ENCODE results near the gene CDK15. TPM values are rescaled to one million over a fixed set of nuclear protein-coding genes. Genes with fewer than 3 reads are reported as not detected.

The CDK15 gene
- total RNA-seq, 6 experiments from 2014 or later = not detected

DNA sequence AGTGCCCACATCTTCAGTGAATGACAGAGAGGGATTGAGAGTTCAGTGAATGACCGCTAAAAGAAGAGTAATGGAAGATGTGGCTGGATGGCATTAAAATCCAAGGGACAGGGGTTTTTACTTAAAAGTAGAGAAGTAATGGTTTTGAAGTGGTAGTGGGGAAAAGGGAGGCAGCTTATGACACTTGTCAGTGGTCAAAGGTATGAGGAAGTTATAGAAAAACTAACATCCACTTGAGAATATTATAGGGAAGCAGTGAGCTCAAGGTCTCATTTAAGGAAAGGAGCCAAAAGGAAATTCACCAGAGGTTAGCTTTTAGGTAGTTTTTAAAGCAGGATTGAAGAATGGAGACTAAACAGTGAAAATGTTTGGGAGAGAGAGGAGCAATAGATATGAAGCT is 24.3 kb downstream of the CDK15 start:
- H3K4me3 ChIP-seq = no peak overlapping the region
- H3K9me3 ChIP-seq = no peaks in the 10 kb centered on the region
- no peaks in the 10 kb centered on the region for H3K4me1 ChIP-seq
- H3K36me3 ChIP-seq = no peaks in the 10 kb centered on the region
- TF ChIP-seq POLR2A (IDR thresholded peaks at IDR 0.05) (no peak), CTCF (IDR thresholded peaks at IDR 0.05) (no peak)
- intact Hi-C loops (cut with DNase I) = no loop called here
- no peak for DNase-seq
- H3K27me3 ChIP-seq = no peaks in the 10 kb centered on the region
- ATAC-seq = no peak
- no peak overlapping the region for H3K27ac ChIP-seq
- WGBS (ENCODE audit: insufficient coverage, low coverage, low lambda C conversion rate, missing lambda C conversion rate) = 86% methylated on average over 1 of the region's 1 CpG

GRCh38 chr2:201831469-201831868 is 25.1 kb downstream of the CDK15 start:
- intact Hi-C loops (cut with DNase I) = no loop called here
- no peaks in the 10 kb centered on the region for H3K27me3 ChIP-seq
- TF ChIP-seq CTCF (IDR thresholded peaks at IDR 0.05) (no peak), POLR2A (IDR thresholded peaks at IDR 0.05) (no peak)
- no peak for DNase-seq
- no peaks in the 10 kb centered on the region for H3K36me3 ChIP-seq
- WGBS (ENCODE audit: insufficient coverage, low coverage, low lambda C conversion rate, missing lambda C conversion rate) = 40% methylated on average over 2 of the region's 2 CpGs
- H3K4me3 ChIP-seq = no peak overlapping the region
- no peaks in the 10 kb centered on the region for H3K9me3 ChIP-seq
- H3K4me1 ChIP-seq = no peaks in the 10 kb centered on the region
- H3K27ac ChIP-seq = no peak overlapping the region
- no peak for ATAC-seq

GRCh38 chr2:201833781-201834180 is 27.4 kb downstream of the CDK15 start:
- TF ChIP-seq CTCF (IDR thresholded peaks at IDR 0.05) = no peak
- no peak for TF ChIP-seq POLR2A (IDR thresholded peaks at IDR 0.05)
- H3K4me3 ChIP-seq = no peak overlapping the region
- no peaks in the 10 kb centered on the region for H3K4me1 ChIP-seq
- H3K27ac ChIP-seq = no peak overlapping the region
- H3K36me3 ChIP-seq = no peaks in the 10 kb centered on the region
- no peaks in the 10 kb centered on the region for H3K9me3 ChIP-seq
- ATAC-seq (no peak), DNase-seq (no peak)
- intact Hi-C loops (cut with DNase I) = no loop called here
- 82% methylated on average over 9 of the region's 9 CpGs for WGBS (ENCODE audit: insufficient coverage, low coverage, low lambda C conversion rate, missing lambda C conversion rate)
- no peaks in the 10 kb centered on the region for H3K27me3 ChIP-seq

DNA sequence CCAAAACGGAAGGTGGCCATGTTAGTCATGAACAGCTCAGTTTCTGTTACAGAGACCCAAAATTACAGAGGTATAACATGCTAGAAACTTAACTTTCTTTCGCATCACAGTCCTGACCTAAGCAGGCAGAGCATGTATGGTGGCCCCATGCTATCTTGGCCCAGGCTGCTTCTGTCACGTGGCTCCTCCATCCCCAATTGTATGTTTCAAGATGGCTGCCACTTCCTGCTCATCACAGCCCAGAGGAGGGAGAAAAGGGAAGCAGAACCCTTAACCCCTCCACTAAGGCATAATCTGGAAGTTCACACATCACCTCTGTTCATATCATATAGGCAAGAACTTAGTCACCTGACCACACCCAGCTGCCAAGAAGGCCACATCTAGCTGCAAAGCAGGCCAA is 28.7 kb downstream of the CDK15 start:
- Histone ChIP-seq H3K9me3 (no peaks in the 10 kb centered on the region), H3K4me1 (no peaks in the 10 kb centered on the region), H3K4me3 (no peak overlapping the region), H3K36me3 (no peaks in the 10 kb centered on the region), H3K27ac (no peak overlapping the region), H3K27me3 (no peaks in the 10 kb centered on the region)
- ATAC-seq (no peak), DNase-seq (no peak)
- WGBS (ENCODE audit: insufficient coverage, low coverage, low lambda C conversion rate, missing lambda C conversion rate) = 88% methylated on average over 2 of the region's 3 CpGs
- intact Hi-C loops (cut with DNase I) = no loop called here
- TF ChIP-seq CTCF (IDR thresholded peaks at IDR 0.05) (no peak), POLR2A (IDR thresholded peaks at IDR 0.05) (no peak)

GRCh38 chr2:201837391-201837790 is 31.1 kb downstream of the CDK15 start:
- H3K4me1 ChIP-seq = no peaks in the 10 kb centered on the region
- no peak overlapping the region for H3K4me3 ChIP-seq
- no peaks in the 10 kb centered on the region for H3K9me3 ChIP-seq
- no peaks in the 10 kb centered on the region for H3K36me3 ChIP-seq
- TF ChIP-seq POLR2A (IDR thresholded peaks at IDR 0.05) (no peak), CTCF (IDR thresholded peaks at IDR 0.05) (no peak)
- H3K27ac ChIP-seq = no peak overlapping the region
- no peak for ATAC-seq
- 14% methylated on average over 2 of the region's 2 CpGs for WGBS (ENCODE audit: insufficient coverage, low coverage, low lambda C conversion rate, missing lambda C conversion rate)
- intact Hi-C loops (cut with DNase I) = no loop called here
- no peak for DNase-seq
- H3K27me3 ChIP-seq = no peaks in the 10 kb centered on the region

Data from right lobe of liver (tissue), 6 donors.